CD8-positive, alpha-beta memory T cell (primary cell): Measurements from ENCODE around the gene CD300H. TPM values are rescaled to one million over a fixed set of nuclear protein-coding genes. Genes with fewer than 3 reads are reported as not detected.

ENCODE experiments used
- CTCF ChIA-PET: fragments of 350-600 bp; sonication (Branson Sonifier 250); formaldehyde crosslinking; loops from one replicate; lab custom pipeline; 2021; ENCODE audit warnings: antibody characterized with exemption; lab: Charles Lee
- POLR2A ChIA-PET: fragments of 350-600 bp; sonication (Branson Sonifier 250); formaldehyde crosslinking; loops from one replicate; lab custom pipeline; 2021; ENCODE audit warnings: antibody characterized with exemption; lab: Charles Lee
- DNase-seq, 5 donors: peaks; one replicate each; pipeline versions ENCODE4 v3.0.0 to v3.0.0-alpha.2; 2020 to 2022; ENCODE audit warnings: mixed read lengths in 1 of 5
- H3K27ac ChIP-seq: one replicate; pipeline ENCODE4 v1.7.0; 2013; ENCODE audit warnings: low read depth, mild to moderate bottlenecking, low read length, moderate library complexity
- H3K27me3 ChIP-seq: 2 replicates; pipeline ENCODE4 v1.7.0; 2013; ENCODE audit warnings: low read length, mild to moderate bottlenecking; ENCODE audit not compliant: insufficient read depth, poor library complexity, severe bottlenecking
- H3K36me3 ChIP-seq: 2 replicates; pipeline ENCODE4 v1.7.0; 2013; ENCODE audit warnings: mild to moderate bottlenecking, low read length, moderate library complexity; ENCODE audit not compliant: insufficient read depth
- H3K4me1 ChIP-seq: 2 replicates; pipeline ENCODE4 v1.7.0; 2013; ENCODE audit warnings: mild to moderate bottlenecking, low read length, moderate library complexity; ENCODE audit not compliant: insufficient read depth
- H3K4me3 ChIP-seq: 2 replicates; pipeline ENCODE4 v1.7.0; 2013; ENCODE audit warnings: mild to moderate bottlenecking, low read length
- H3K9me3 ChIP-seq: 2 replicates; pipeline ENCODE4 v1.7.0; 2013; ENCODE audit warnings: mild to moderate bottlenecking, low read length
- H3K27ac Mint-ChIP-seq, 8 donors: one replicate each; pipeline ENCODE4 v1.8.0; 2020 to 2021; ENCODE audit warnings: mixed read lengths in 8 of 8, mild to moderate bottlenecking in 6 of 8, inconsistent platforms in 3 of 8, moderate library complexity in 3 of 8
- H3K27me3 Mint-ChIP-seq, 2 donors: one replicate each; pipeline ENCODE4 v1.8.0; 2020 to 2021; ENCODE audit warnings: mixed read lengths in 2 of 2, mild to moderate bottlenecking in 1 of 2, moderate library complexity in 1 of 2
- H3K36me3 Mint-ChIP-seq, 3 donors: one replicate each; pipeline ENCODE4 v1.8.0; 2020 to 2021; ENCODE audit warnings: mixed read lengths in 3 of 3, inconsistent platforms in 1 of 3, mild to moderate bottlenecking in 1 of 3
- H3K4me1 Mint-ChIP-seq, 3 donors: one replicate each; pipeline ENCODE4 v1.8.0; 2020 to 2021; ENCODE audit warnings: mixed read lengths in 3 of 3, inconsistent platforms in 1 of 3, mild to moderate bottlenecking in 1 of 3
- H3K4me3 Mint-ChIP-seq, 7 donors: one replicate each; pipeline ENCODE4 v1.8.0; 2020 to 2021; ENCODE audit warnings: mixed read lengths in 7 of 7, mild to moderate bottlenecking in 6 of 7, moderate library complexity in 4 of 7, inconsistent platforms in 2 of 7
- H3K9me3 Mint-ChIP-seq, 5 donors: one replicate each; pipeline ENCODE4 v1.8.0; 2020 to 2022; ENCODE audit warnings: mixed read lengths in 5 of 5, mild to moderate bottlenecking in 3 of 5, moderate library complexity in 2 of 5, inconsistent platforms in 1 of 5
- polyA plus RNA-seq: library from polyadenylated mRNA; unstranded; fragments of 300-500 nt; fragmentation: Illumina TruSeq; gene quantifications from one replicate; pipeline ENCODE4 v1.2.3, GENCODE V29; 2021
- total RNA-seq, 2 experiments: library from RNA; stranded (reverse); gene quantifications; one replicate each; pipeline ENCODE4 v1.2.3, GENCODE V29; 2021

Gene CD300H
- total and polyA plus RNA-seq, 3 experiments from 2014 or later = not detected

- H3K27me3 ChIP-seq = no peaks in the 10 kb centered on the region
- POLR2A ChIA-PET = no interaction called here
- Mint-ChIP-seq H3K27me3 (peaks cover 3 to 23% of the 10 kb centered on the region in 2 donors), H3K27ac (peak overlapping the region in 1 of 8 donors; percentile 32), H3K4me1 (peaks cover 0 to 4% (median 0%) of the 10 kb centered on the region in 3 donors), H3K9me3 (no peaks in the 10 kb centered on the region), H3K4me3 (no peak overlapping the region), H3K36me3 (no peaks in the 10 kb centered on the region)
- H3K9me3 ChIP-seq = no peaks in the 10 kb centered on the region
- no peak overlapping the region for H3K27ac ChIP-seq
- no peak for DNase-seq
- CTCF ChIA-PET = no interaction called here
- no peaks in the 10 kb centered on the region for H3K36me3 ChIP-seq
- no peaks in the 10 kb centered on the region for H3K4me1 ChIP-seq
- no peak overlapping the region for H3K4me3 ChIP-seq
Measured at GRCh38 chr17:74546586-74546985, 20.7 kb downstream of the CD300H start.

GRCh38 chr17:74545843-74546230 is 21.5 kb downstream of the CD300H start, which contains the start of gene CD300C:
Gene CD300C, minus strand, starts transcription at chr17:74546115. Its CDS starts 333 bp downstream, at chr17:74545782.
- DNase-seq = no peak
- no peak within 1 kb of the TSS for H3K4me3 ChIP-seq
- no peaks in the 10 kb centered on the region for H3K9me3 ChIP-seq
- Mint-ChIP-seq H3K27me3 (peaks cover 7 to 24% of the 10 kb centered on the region in 2 donors), H3K4me1 (peaks cover 0 to 4% (median 0%) of the 10 kb centered on the region in 3 donors), H3K4me3 (peak within 1 kb of the TSS in 1 of 7 donors; percentile 23), H3K9me3 (no peaks in the 10 kb centered on the region), H3K36me3 (no peaks in the 10 kb centered on the region), H3K27ac (peak within 1 kb of the TSS in 1 of 8 donors; percentile 32)
- no peak within 1 kb of the TSS for H3K27ac ChIP-seq
- no peaks in the 10 kb centered on the region for H3K36me3 ChIP-seq
- ChIA-PET CTCF (no interaction called here), POLR2A (no interaction called here)
- H3K4me1 ChIP-seq = no peaks in the 10 kb centered on the region
- no peaks in the 10 kb centered on the region for H3K27me3 ChIP-seq

GRCh38 chr17:74544991-74545842 is 22.1 kb downstream of the CD300H start:
- Histone ChIP-seq H3K4me3 (no peak overlapping the region), H3K27me3 (no peaks in the 10 kb centered on the region), H3K36me3 (no peaks in the 10 kb centered on the region), H3K4me1 (no peaks in the 10 kb centered on the region), H3K9me3 (no peaks in the 10 kb centered on the region), H3K27ac (no peak overlapping the region)
- no peak overlapping the region for H3K27ac Mint-ChIP-seq
- peaks cover 9 to 25% of the 10 kb centered on the region in 2 donors for H3K27me3 Mint-ChIP-seq
- no peak for DNase-seq
- no peaks in the 10 kb centered on the region for H3K9me3 Mint-ChIP-seq
- ChIA-PET CTCF (no interaction called here), POLR2A (no interaction called here)
- no peaks in the 10 kb centered on the region for H3K36me3 Mint-ChIP-seq
- peaks cover 0 to 4% (median 0%) of the 10 kb centered on the region in 3 donors for H3K4me1 Mint-ChIP-seq
- peak overlapping the region in 1 of 7 donors; percentile 23 for H3K4me3 Mint-ChIP-seq

- no peak overlapping the region for H3K4me3 ChIP-seq
- Mint-ChIP-seq H3K27ac (no peak overlapping the region), H3K4me1 (peaks cover 0 to 4% (median 0%) of the 10 kb centered on the region in 3 donors), H3K36me3 (no peaks in the 10 kb centered on the region), H3K9me3 (no peaks in the 10 kb centered on the region), H3K27me3 (peaks cover 15 to 22% of the 10 kb centered on the region in 2 donors), H3K4me3 (no peak overlapping the region)
- no peaks in the 10 kb centered on the region for H3K4me1 ChIP-seq
- ChIA-PET CTCF (no interaction called here), POLR2A (no interaction called here)
- H3K36me3 ChIP-seq = no peaks in the 10 kb centered on the region
- H3K27ac ChIP-seq = no peak overlapping the region
- no peaks in the 10 kb centered on the region for H3K27me3 ChIP-seq
- no peaks in the 10 kb centered on the region for H3K9me3 ChIP-seq
- no peak for DNase-seq
Measured at GRCh38 chr17:74543891-74544760, 23.2 kb downstream of the CD300H start.

- H3K4me1 ChIP-seq = no peaks in the 10 kb centered on the region
- Mint-ChIP-seq H3K4me3 (no peak overlapping the region), H3K4me1 (peaks cover 0 to 4% (median 0%) of the 10 kb centered on the region in 3 donors), H3K36me3 (no peaks in the 10 kb centered on the region), H3K27ac (no peak overlapping the region), H3K9me3 (no peaks in the 10 kb centered on the region), H3K27me3 (peaks cover 14 to 18% of the 10 kb centered on the region in 2 donors)
- H3K27me3 ChIP-seq = no peaks in the 10 kb centered on the region
- no peaks in the 10 kb centered on the region for H3K9me3 ChIP-seq
- no peaks in the 10 kb centered on the region for H3K36me3 ChIP-seq
- H3K27ac ChIP-seq = no peak overlapping the region
- DNase-seq = no peak
- ChIA-PET POLR2A (no interaction called here), CTCF (no interaction called here)
- H3K4me3 ChIP-seq = no peak overlapping the region
Measured at GRCh38 chr17:74543406-74543805, 23.9 kb downstream of the CD300H start.

- POLR2A ChIA-PET = no interaction called here
Measured at GRCh38 chr17:74542727-74543383, 24.5 kb downstream of the CD300H start.

GRCh38 chr17:74542166-74542565 is 25.1 kb downstream of the CD300H start:
- Histone ChIP-seq H3K4me1 (no peaks in the 10 kb centered on the region), H3K4me3 (no peak overlapping the region), H3K9me3 (no peaks in the 10 kb centered on the region), H3K27ac (no peak overlapping the region), H3K27me3 (no peaks in the 10 kb centered on the region), H3K36me3 (no peaks in the 10 kb centered on the region)
- Mint-ChIP-seq H3K9me3 (no peaks in the 10 kb centered on the region), H3K27ac (peak overlapping the region in 1 of 8 donors; percentile 28), H3K4me1 (no peaks in the 10 kb centered on the region), H3K4me3 (no peak overlapping the region), H3K36me3 (no peaks in the 10 kb centered on the region), H3K27me3 (peaks cover 16 to 18% of the 10 kb centered on the region in 2 donors)
- POLR2A ChIA-PET = no interaction called here
- no peak for DNase-seq
- CTCF ChIA-PET = no interaction called here

More at GRCh38 chr17:74542727-74543383, 24.5 kb downstream of the CD300H start:
- Histone ChIP-seq H3K36me3 (no peaks in the 10 kb centered on the region), H3K4me1 (no peaks in the 10 kb centered on the region), H3K27ac (no peak overlapping the region), H3K9me3 (no peaks in the 10 kb centered on the region), H3K27me3 (no peaks in the 10 kb centered on the region), H3K4me3 (no peak overlapping the region)
- CTCF ChIA-PET = no interaction called here
- H3K27ac Mint-ChIP-seq = peak overlapping the region in 1 of 8 donors; percentile 3
- H3K36me3 Mint-ChIP-seq = no peaks in the 10 kb centered on the region
- no peak overlapping the region for H3K4me3 Mint-ChIP-seq
- H3K27me3 Mint-ChIP-seq = peaks cover 14 to 18% of the 10 kb centered on the region in 2 donors
- DNase-seq = no peak
- H3K9me3 Mint-ChIP-seq = no peaks in the 10 kb centered on the region
- peaks cover 0 to under 1% (median 0%) of the 10 kb centered on the region in 3 donors for H3K4me1 Mint-ChIP-seq
